GM18873 (cell line): ENCODE data around the gene FNDC3B.

Source experiments
- ATAC-seq: cut with Tn5 transposase; IDR thresholded peaks from one replicate; pipeline ENCODE4 v1.9.1; 2021; ENCODE audit warnings: mild to moderate bottlenecking, moderate library complexity, moderate number of reproducible peaks; ENCODE audit not compliant: unreplicated experiment, low FRiP score

Gene FNDC3B

GRCh38 chr3:172111163-172111562 is 71.8 kb downstream of the FNDC3B start:
- no peak for ATAC-seq

GRCh38 chr3:172112078-172112733 is 72.8 kb downstream of the FNDC3B start:
- no peak for ATAC-seq

- ATAC-seq: no peak
These were observed 73.3 kb downstream of the FNDC3B start for GRCh38 chr3:172112734-172113120.

- no peak for ATAC-seq
These were observed 74.3 kb downstream of the FNDC3B start for GRCh38 chr3:172113710-172114109.

GRCh38 chr3:172115059-172115458 is 75.7 kb downstream of the FNDC3B start:
- no peak for ATAC-seq

GRCh38 chr3:172115787-172116186 is 76.4 kb downstream of the FNDC3B start:
- ATAC-seq: no peak

- no peak for ATAC-seq
These were observed 78.6 kb downstream of the FNDC3B start for GRCh38 chr3:172118019-172118418.

- no peak for ATAC-seq
These were observed 80.0 kb downstream of the FNDC3B start for GRCh38 chr3:172119266-172119969.

GRCh38 chr3:172120912-172121311 is 81.5 kb downstream of the FNDC3B start:
- ATAC-seq: no peak

GRCh38 chr3:172121981-172122380 is 82.6 kb downstream of the FNDC3B start:
- ATAC-seq: no peak

GRCh38 chr3:172124271-172124670 is 84.9 kb downstream of the FNDC3B start:
- no peak for ATAC-seq

- ATAC-seq: no peak
These were observed 85.7 kb downstream of the FNDC3B start for GRCh38 chr3:172125053-172125452.

- no peak for ATAC-seq
These were observed 86.6 kb downstream of the FNDC3B start for GRCh38 chr3:172125963-172126457.

- ATAC-seq: no peak
These were observed 87.4 kb downstream of the FNDC3B start for GRCh38 chr3:172126741-172127140.

GRCh38 chr3:172127141-172127540 is 87.8 kb downstream of the FNDC3B start:
- ATAC-seq: no peak

GRCh38 chr3:172127929-172128580 is 88.7 kb downstream of the FNDC3B start:
- ATAC-seq: no peak

GRCh38 chr3:172128858-172129257 is 89.5 kb downstream of the FNDC3B start:
- no peak for ATAC-seq

- ATAC-seq: no peak
These were observed 90.1 kb downstream of the FNDC3B start for GRCh38 chr3:172129498-172129849.

GRCh38 chr3:172129850-172130716 is 90.7 kb downstream of the FNDC3B start:
- no peak for ATAC-seq

- ATAC-seq: no peak
These were observed 91.3 kb downstream of the FNDC3B start for GRCh38 chr3:172130717-172131050.

- no peak for ATAC-seq
These were observed 92.4 kb downstream of the FNDC3B start for GRCh38 chr3:172131746-172132145.
